Large intestine (tissue), 3 donors: ENCODE data around the gene TKFC. TPM values are rescaled to one million over a fixed set of nuclear protein-coding genes. Genes with fewer than 3 reads are reported as not detected.

Source experiments
- DNase-seq, 2 donors: peaks; one replicate each; pipeline versions ENCODE4 v3.0.0 to v3.0.0-alpha.2; 2013
- H3K27ac ChIP-seq: one replicate; pipeline ENCODE4 v1.5.1; 2013; ENCODE audit warnings: low read length
- H3K27me3 ChIP-seq: 2 replicates; pipeline ENCODE4 v1.6.1; 2013; ENCODE audit warnings: low read length; ENCODE audit not compliant: control insufficient read depth, insufficient read depth
- H3K36me3 ChIP-seq: 2 replicates; pipeline ENCODE4 v1.6.1; 2013; ENCODE audit warnings: low read length; ENCODE audit not compliant: control insufficient read depth, insufficient read depth
- H3K4me1 ChIP-seq: one replicate; pipeline ENCODE4 v1.6.1; 2013; ENCODE audit warnings: low read length; ENCODE audit not compliant: control insufficient read depth, insufficient read depth
- H3K4me3 ChIP-seq: one replicate; pipeline ENCODE4 v1.5.1; 2013; ENCODE audit warnings: low read length
- H3K9me3 ChIP-seq: one replicate; pipeline ENCODE4 v1.6.1; 2013; ENCODE audit warnings: mild to moderate bottlenecking, low read depth, low read length, moderate library complexity; ENCODE audit not compliant: control insufficient read depth
- WGBS: methylation state at CpG from one replicate; pipeline ENCODE4 v1.1.5; 2013; ENCODE audit warnings: low lambda C conversion rate; ENCODE audit not compliant: insufficient coverage; 5-methylcytosine and 5-hydroxymethylcytosine counted together
- polyA plus RNA-seq: library from polyadenylated mRNA; unstranded; fragments of 120-200 nt; gene quantifications from one replicate; pipeline ENCODE4 v1.2.1, GENCODE V29; 2013

TKFC gene
- polyA plus RNA-seq, 1 donor, result 285 TPM

DNA sequence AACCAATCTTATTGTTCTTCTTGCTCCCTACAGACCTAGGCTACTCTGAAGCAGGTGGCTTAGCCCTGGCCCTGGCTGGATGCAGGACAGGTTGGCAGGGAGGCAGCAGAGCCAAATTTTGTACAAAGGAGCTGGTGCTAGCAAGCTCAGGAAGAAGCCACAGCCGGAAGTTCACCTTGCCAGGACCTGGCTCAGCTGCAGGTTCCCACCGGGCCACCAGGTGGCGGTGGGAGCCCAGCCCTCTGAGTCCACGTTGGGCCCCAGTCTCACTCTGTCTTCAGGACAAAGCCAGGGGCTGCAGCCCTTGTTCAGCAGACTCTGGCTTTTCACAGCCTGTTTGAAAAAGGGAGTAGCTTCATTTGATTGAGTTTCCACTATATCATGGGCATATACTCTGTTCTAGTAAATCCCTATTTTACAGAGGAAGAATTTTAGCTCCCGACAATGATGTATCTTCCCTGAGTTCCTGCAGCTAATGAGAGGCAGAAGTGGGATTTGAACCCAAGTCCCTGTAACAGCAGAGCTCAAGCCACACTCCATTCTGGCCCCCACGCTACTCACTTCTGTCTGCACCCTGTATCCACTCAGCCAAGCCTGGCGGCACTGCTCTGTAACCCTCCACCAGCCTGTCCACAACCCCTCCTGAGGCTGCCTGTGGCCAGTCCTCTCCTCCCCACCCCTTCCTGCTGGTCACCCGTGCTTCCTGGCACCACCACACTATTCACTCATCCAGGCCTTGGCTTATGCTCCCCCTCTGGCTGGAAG lies 3.3 kb downstream of the TKFC start:
- no peaks in the 10 kb centered on the region for H3K27me3 ChIP-seq
- peaks cover 35% of the 10 kb centered on the region for H3K36me3 ChIP-seq
- peak; percentile 81 to 85 for DNase-seq
- H3K4me1 ChIP-seq, result peaks cover 36% of the 10 kb centered on the region
- H3K27ac ChIP-seq, result peak overlapping the region; percentile 33
- WGBS, result no CpG with 5 or more reads among the region's 8 CpGs
- H3K4me3 ChIP-seq, result no peak overlapping the region
- H3K9me3 ChIP-seq, result peaks cover 3% of the 10 kb centered on the region

DNA sequence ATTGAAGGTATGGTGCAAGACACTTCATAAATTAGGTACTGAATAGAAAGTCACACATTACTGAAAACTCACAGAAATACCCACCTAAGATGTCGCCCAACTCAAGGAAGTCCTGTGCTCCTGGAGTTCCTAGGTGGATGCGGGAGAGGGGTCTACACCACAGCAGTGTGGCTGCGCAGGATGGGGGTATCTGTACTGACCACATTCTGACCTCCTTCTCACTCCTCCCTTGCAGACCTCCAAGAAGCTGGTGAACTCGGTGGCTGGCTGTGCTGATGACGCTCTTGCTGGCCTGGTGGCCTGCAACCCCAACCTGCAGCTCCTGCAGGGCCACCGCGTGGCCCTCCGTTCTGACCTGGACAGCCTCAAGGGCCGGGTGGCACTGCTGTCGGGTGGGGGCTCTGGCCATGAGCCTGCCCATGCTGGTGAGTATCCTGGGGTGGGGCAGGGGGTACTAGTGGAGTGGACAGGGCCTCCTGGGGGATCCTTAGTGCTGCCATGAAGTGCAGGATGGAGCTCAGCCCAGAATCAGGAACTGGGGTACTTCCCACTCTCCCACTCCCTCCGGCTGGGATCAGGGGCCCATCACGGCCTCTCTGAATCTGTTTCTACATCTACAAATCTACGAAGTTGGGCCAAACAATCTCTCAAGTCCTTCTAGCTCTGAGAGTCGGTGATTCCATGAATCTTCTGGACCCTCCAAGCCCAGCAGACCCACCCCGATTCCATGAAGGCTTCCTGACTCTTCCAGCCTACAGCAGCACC lies 4.9 kb downstream of the TKFC start:
- peaks cover 50% of the 10 kb centered on the region for H3K36me3 ChIP-seq
- no CpG with 5 or more reads among the region's 15 CpGs for WGBS

DNA sequence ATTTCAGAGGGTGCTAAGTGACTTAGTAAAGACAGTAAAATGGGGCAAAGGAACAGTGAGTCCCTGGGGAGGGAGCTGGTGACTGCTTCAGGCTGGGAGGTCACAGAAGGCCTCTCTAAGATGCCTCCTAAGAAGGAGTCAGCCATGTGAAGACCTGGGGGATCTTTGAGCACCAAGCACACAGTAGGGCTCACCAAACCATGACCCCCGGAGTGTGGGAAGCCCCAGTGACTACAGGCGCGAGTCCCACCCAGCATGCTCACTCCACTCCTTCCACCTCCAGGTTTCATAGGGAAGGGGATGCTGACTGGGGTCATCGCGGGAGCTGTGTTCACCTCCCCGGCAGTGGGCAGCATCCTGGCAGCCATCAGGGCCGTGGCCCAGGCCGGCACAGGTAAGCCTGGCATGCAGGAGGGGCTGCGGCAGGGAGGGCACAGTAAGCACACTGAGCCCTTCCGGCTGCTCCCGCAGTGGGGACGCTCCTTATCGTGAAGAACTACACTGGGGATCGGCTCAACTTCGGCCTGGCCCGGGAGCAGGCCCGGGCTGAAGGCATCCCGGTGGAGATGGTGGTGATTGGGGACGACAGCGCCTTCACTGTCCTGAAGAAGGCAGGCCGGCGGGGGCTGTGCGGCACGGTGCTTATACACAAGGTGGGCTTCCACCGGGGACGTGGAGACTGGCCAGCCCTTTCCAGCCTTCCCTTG lies 5.9 kb downstream of the TKFC start:
- H3K9me3 ChIP-seq, result peaks cover 3% of the 10 kb centered on the region
- peaks cover 25% of the 10 kb centered on the region for H3K4me1 ChIP-seq
- H3K27me3 ChIP-seq, result no peaks in the 10 kb centered on the region
- H3K4me3 ChIP-seq, result no peak overlapping the region
- no CpG with 5 or more reads among the region's 26 CpGs for WGBS
- DNase-seq, result no peak
- peaks cover 60% of the 10 kb centered on the region for H3K36me3 ChIP-seq
- H3K27ac ChIP-seq, result no peak overlapping the region

More for the DNA sequence above, 4.9 kb downstream of the TKFC start:
- Histone ChIP-seq H3K9me3 (peaks cover 3% of the 10 kb centered on the region), H3K27ac (no peak overlapping the region), H3K4me1 (peaks cover 30% of the 10 kb centered on the region), H3K4me3 (no peak overlapping the region), H3K27me3 (no peaks in the 10 kb centered on the region)
- DNase-seq, result no peak

DNA sequence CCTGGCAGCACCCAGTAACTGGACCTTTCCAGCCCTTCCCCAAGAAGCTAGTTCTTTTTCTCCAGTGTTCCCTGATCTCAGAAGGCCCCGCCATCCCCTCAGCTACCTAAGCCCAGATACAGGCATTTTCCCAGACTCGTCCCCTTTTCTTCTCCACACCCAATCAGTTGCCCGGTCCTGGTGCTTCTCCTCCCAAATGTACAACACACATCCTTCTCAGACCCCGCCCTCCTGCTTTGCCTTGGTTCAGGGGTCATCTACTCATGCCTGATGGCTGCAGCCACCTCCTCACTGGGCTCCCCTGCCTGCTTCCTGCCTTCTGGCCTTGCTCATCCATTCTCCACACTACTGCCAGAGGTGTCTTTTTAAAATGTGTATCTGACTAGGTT lies 6.5 kb downstream of the TKFC start:
- no CpG with 5 or more reads among the region's 4 CpGs for WGBS
- no peak overlapping the region for H3K27ac ChIP-seq
- no peaks in the 10 kb centered on the region for H3K27me3 ChIP-seq
- no peak for DNase-seq
- H3K36me3 ChIP-seq, result peaks cover 65% of the 10 kb centered on the region
- peaks cover 19% of the 10 kb centered on the region for H3K4me1 ChIP-seq
- H3K4me3 ChIP-seq, result no peak overlapping the region
- H3K9me3 ChIP-seq, result peaks cover 3% of the 10 kb centered on the region

DNA sequence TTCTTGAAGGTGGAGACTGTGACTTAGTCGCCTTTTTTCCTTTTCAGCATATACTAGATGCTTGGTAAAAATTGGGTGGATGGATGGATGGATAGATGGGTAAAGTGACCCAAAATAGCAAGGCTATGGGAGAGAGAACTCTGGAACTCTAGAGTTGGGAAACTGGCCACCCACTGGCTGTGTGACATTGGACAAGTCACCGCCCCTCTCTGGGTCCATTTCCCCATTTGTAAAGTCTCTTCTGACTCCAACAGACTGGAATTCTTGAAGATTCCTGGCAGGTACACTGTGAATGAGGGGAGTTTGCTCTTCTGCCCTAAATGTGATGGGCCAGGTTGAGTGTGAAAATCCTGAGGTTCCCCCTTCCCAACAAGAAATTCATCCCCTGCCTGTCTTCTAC lies 8.0 kb downstream of the TKFC start:
- Histone ChIP-seq H3K4me3 (no peak overlapping the region), H3K27ac (no peak overlapping the region), H3K27me3 (no peaks in the 10 kb centered on the region), H3K4me1 (peaks cover 21% of the 10 kb centered on the region), H3K36me3 (peaks cover 77% of the 10 kb centered on the region), H3K9me3 (peaks cover 3% of the 10 kb centered on the region)
- WGBS, result no CpG with 5 or more reads among the region's 2 CpGs
- DNase-seq, result no peak

DNA sequence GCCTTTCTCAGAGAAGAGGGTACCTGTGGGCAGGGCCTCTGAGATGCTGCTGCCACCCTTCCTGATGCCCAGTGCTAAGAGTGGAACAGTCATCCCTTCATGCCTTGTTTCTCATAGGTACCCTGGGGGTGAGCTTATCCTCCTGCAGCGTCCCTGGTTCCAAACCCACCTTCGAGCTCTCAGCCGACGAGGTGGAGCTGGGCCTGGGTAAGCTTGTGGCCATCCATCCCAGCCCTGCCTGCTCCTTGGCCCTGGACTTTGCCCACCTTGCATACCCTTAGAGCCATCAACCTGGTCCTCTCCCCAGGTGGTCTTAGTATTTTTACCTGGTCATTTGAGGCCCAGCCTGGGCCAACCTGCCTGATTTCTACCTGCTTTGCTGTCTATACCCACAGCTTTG lies 8.7 kb downstream of the TKFC start:
- no CpG with 5 or more reads among the region's 4 CpGs for WGBS
- DNase-seq, result no peak
- Histone ChIP-seq H3K27me3 (no peaks in the 10 kb centered on the region), H3K27ac (no peak overlapping the region), H3K4me3 (no peak overlapping the region), H3K36me3 (peaks cover 80% of the 10 kb centered on the region), H3K4me1 (peaks cover 23% of the 10 kb centered on the region), H3K9me3 (peaks cover 3% of the 10 kb centered on the region)

DNA sequence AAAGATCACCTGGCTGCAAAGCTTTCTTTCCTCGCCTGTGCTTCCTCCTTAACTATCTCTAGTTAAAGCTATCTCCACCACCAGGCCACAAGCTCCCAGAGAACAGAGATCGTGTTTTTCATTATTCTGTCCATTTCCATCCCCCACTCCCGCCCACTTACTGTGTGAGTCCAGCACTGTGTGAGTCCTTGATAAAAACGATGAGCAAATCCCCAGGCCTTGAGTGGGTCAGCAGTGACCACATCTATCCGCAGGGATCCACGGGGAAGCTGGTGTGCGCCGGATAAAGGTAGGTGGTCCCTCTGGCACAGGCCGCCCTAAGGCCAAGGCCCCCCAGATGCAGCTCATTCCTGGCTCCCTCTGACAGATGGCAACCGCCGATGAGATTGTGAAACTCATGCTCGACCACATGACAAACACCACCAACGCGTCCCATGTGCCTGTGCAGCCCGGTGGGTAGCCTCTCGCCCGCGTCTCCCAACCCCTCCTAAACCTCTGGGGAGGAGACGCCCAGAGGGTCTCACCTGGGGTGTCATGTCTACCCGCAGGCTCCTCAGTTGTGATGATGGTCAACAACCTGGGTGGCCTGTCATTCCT lies 9.3 kb downstream of the TKFC start:
- H3K36me3 ChIP-seq, result peaks cover 79% of the 10 kb centered on the region
- 100% methylated on average over 2 of the region's 20 CpGs for WGBS

DNA sequence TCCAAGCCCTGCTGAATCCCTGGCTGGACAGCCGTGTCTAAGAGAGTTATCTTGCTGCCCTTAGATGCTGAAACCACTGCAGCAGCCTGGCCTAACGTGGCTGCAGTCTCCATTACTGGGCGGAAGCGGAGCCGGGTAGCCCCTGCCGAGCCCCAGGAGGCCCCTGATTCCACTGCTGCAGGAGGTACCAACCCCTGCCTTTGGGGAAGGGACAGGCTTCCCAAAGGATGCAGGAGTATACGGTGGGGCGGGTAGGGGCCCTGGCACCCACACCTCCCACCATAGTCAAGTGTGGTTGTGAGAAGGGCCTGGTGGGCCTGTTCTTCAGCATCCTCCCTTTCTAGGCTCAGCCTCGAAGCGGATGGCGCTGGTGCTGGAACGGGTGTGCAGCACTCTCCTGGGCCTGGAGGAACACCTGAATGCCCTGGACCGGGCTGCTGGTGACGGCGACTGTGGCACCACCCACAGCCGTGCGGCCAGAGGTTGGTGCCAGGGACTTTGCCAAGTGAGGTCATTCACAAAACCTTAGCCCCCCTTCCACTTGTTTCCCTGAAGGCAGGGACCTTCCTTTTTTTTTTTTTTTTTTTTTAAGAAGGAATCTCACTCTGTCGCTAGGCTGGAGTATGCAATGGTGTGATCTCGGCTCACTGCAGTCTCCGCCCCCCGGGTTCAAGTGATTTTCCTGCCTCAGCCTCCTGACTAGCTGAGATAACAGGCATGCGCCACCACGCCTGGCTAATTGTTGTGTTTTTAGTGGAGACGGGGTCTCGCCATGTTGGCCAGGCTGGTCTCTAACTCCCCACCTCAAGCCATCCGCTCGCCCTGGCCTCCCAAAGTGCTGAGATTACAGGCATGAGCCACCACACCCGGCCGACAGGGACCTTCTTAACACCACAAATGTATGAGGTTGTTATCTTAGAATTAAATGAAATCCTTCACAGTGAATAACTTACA lies 11.0 kb downstream of the TKFC start:
- H3K4me1 ChIP-seq, result peaks cover 26% of the 10 kb centered on the region
- WGBS, result no CpG with 5 or more reads among the region's 29 CpGs
- no peaks in the 10 kb centered on the region for H3K9me3 ChIP-seq
- H3K27ac ChIP-seq, result no peak overlapping the region
- no peak for DNase-seq
- H3K36me3 ChIP-seq, result peaks cover 82% of the 10 kb centered on the region
- H3K4me3 ChIP-seq, result no peak overlapping the region
- no peaks in the 10 kb centered on the region for H3K27me3 ChIP-seq

More for the DNA sequence above, 9.3 kb downstream of the TKFC start:
- Histone ChIP-seq H3K27me3 (no peaks in the 10 kb centered on the region), H3K9me3 (peaks cover 3% of the 10 kb centered on the region), H3K4me1 (peaks cover 22% of the 10 kb centered on the region), H3K4me3 (no peak overlapping the region), H3K27ac (no peak overlapping the region)
- no peak for DNase-seq

DNA sequence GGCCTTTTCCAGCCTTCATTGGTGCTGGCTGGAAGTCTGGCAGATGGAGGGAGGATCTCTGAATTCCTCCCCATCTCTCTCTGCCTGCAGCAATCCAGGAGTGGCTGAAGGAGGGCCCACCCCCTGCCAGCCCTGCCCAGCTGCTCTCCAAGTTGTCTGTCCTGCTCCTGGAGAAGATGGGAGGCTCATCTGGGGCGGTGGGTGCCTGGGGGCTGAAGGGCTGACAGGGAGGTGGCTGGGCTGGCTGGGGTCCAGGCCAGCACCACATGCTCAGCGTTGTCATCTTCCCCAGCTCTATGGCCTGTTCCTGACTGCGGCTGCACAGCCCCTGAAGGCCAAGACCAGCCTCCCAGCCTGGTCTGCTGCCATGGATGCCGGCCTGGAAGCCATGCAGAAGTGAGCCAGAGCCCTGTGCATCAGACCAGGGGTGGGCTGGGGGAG lies 12.2 kb downstream of the TKFC start:
- no peaks in the 10 kb centered on the region for H3K27me3 ChIP-seq
- H3K4me3 ChIP-seq, result no peak overlapping the region
- peak overlapping the region; percentile 52 for H3K27ac ChIP-seq
- H3K4me1 ChIP-seq, result peaks cover 26% of the 10 kb centered on the region
- no peaks in the 10 kb centered on the region for H3K9me3 ChIP-seq
- no CpG with 5 or more reads among the region's 4 CpGs for WGBS
- peaks cover 87% of the 10 kb centered on the region for H3K36me3 ChIP-seq
- DNase-seq, result no peak
